Vagina (tissue), 2 donors: ENCODE data around the gene GREB1.

Experiments used
- POLR2A ChIP-seq, 2 donors: fragments of 450-650 bp; IDR thresholded peaks; one replicate each; pipeline ENCODE4 v1.6.1; 2017; ENCODE audit warnings: antibody characterized with exemption in 2 of 2, mild to moderate bottlenecking in 2 of 2, moderate library complexity in 2 of 2
- POLR2AphosphoS5 ChIP-seq, 2 donors: sonication (generic); formaldehyde crosslinking; IDR thresholded peaks; one replicate each; pipeline ENCODE4 v1.9.0; 2017; ENCODE audit warnings: antibody characterized with exemption in 2 of 2, mild to moderate bottlenecking in 2 of 2, low read depth in 1 of 2; ENCODE audit not compliant: insufficient read depth in 1 of 2
- TF ChIP-seq, protein P1 (sequence below), 3 experiments: fragments of 450-650 bp in 2 of 3; fragments of 200-600 bp in 1 of 3; sonication (generic) in 1 of 3; IDR thresholded peaks; one replicate each; pipeline ENCODE4 v1.5.1; 2017 to 2019; ENCODE audit warnings: antibody characterized with exemption in 3 of 3, mild to moderate bottlenecking in 2 of 3, moderate library complexity in 2 of 3

- TF ChIP-seq, protein P1, sequence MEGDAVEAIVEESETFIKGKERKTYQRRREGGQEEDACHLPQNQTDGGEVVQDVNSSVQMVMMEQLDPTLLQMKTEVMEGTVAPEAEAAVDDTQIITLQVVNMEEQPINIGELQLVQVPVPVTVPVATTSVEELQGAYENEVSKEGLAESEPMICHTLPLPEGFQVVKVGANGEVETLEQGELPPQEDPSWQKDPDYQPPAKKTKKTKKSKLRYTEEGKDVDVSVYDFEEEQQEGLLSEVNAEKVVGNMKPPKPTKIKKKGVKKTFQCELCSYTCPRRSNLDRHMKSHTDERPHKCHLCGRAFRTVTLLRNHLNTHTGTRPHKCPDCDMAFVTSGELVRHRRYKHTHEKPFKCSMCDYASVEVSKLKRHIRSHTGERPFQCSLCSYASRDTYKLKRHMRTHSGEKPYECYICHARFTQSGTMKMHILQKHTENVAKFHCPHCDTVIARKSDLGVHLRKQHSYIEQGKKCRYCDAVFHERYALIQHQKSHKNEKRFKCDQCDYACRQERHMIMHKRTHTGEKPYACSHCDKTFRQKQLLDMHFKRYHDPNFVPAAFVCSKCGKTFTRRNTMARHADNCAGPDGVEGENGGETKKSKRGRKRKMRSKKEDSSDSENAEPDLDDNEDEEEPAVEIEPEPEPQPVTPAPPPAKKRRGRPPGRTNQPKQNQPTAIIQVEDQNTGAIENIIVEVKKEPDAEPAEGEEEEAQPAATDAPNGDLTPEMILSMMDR (IDR thresholded peaks at IDR 0.05) = no peak
- no peak for TF ChIP-seq POLR2A (IDR thresholded peaks at IDR 0.05)
- no peak for TF ChIP-seq POLR2AphosphoS5 (IDR thresholded peaks at IDR 0.05; ENCODE audit: insufficient read depth in 1 of 2, low read depth in 1 of 2)
Measured at GRCh38 chr2:11677136-11678055, 143.6 kb downstream of the GREB1 start.
